ENCODE measurements around the gene DLGAP4. TPM values are rescaled to one million over a fixed set of nuclear protein-coding genes. Genes with fewer than 3 reads are reported as not detected.
A peak's percentile ranks its signal among the peaks of the same experiment; 100 is the strongest.
"Not testable (repeated sequence)": the region's sequence is repeated elsewhere in the genome, so short reads cannot be mapped to it uniquely, and the experiment has no call there.

The DLGAP4 gene
- total and polyA plus RNA-seq, 2 of the 13 experiments (the other 11 are each of a cell fraction or from before 2014, with no cell fraction given): 15.2 to 26.7 TPM

DNA sequence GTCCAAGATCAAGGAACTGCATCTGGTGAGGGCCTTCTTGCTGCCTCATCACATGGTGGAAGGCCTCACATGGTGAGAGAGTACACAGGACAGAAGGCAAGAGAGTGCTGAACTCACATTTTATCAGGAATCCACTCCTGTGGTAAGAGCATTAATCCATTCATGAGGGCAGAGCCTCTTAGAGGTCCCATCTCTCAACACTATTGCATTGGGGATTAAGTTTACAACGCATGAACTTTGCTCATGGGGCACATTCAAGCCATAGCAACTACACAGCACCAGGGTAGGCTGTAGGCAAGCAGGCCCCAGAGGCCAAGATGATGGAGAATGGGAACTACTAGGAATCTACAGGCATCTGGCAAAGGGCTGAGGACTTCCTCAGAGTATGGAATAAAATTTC is 257.2 kb downstream of the DLGAP4 start (continued):
- TF ChIP-seq ZNF280D (CRISPR knock-in tag; IDR thresholded peaks at IDR 0.05) (no peak), ZNF564 (CRISPR knock-in tag; IDR thresholded peaks at IDR 0.05) (0 out of 2 replicates have a peak, but pooled peaks have one; percentile 24), PRMT3 (CRISPR knock-in tag; IDR thresholded peaks at IDR 0.05; ENCODE audit: borderline replicate concordance, low read depth) (no peak), TEAD3 (CRISPR knock-in tag; optimal IDR thresholded peaks at IDR 0.05; ENCODE audit: borderline replicate concordance) (peak; percentile 18), HNF4A (CRISPR knock-in tag; IDR thresholded peaks at IDR 0.05) (peak; percentile 43; the same call in 1 of the 2 replicates), CBFB (CRISPR knock-in tag; IDR thresholded peaks at IDR 0.05) (no peak), PITX1 (CRISPR knock-in tag; IDR thresholded peaks at IDR 0.05) (0 out of 2 replicates have a peak, but pooled peaks have one; percentile 60), FOXA1 (IDR thresholded peaks at IDR 0.05) (no peak), FOXA1 (CRISPR knock-in tag; IDR thresholded peaks at IDR 0.05) (no peak), ZNF10 (CRISPR knock-in tag; IDR thresholded peaks at IDR 0.05; ENCODE audit: borderline replicate concordance, low read depth) (no peak), SALL2 (CRISPR knock-in tag; IDR thresholded peaks at IDR 0.05) (no peak)
- TF ChIP-seq, protein P1, sequence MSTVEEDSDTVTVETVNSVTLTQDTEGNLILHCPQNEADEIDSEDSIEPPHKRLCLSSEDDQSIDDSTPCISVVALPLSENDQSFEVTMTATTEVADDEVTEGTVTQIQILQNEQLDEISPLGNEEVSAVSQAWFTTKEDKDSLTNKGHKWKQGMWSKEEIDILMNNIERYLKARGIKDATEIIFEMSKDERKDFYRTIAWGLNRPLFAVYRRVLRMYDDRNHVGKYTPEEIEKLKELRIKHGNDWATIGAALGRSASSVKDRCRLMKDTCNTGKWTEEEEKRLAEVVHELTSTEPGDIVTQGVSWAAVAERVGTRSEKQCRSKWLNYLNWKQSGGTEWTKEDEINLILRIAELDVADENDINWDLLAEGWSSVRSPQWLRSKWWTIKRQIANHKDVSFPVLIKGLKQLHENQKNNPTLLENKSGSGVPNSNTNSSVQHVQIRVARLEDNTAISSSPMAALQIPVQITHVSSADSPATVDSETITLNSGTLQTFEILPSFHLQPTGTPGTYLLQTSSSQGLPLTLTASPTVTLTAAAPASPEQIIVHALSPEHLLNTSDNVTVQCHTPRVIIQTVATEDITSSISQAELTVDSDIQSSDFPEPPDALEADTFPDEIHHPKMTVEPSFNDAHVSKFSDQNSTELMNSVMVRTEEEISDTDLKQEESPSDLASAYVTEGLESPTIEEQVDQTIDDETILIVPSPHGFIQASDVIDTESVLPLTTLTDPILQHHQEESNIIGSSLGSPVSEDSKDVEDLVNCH (CRISPR knock-in tag; IDR thresholded peaks at IDR 0.05): no peak

- not testable (repeated sequence) for BruUV-seq (replicated peaks)
Measured at GRCh38 chr20:36564078-36564725, 258.1 kb downstream of the DLGAP4 start.

More at GRCh38 chr20:36564078-36564725, 258.1 kb downstream of the DLGAP4 start:
- H3K36me3 ChIP-seq (replicated peaks in 1 of 2; ENCODE audit: control insufficient read depth in 1 of 2, insufficient read depth in 2 of 2, low read length in 2 of 2); H2AFZ ChIP-seq (ENCODE audit: low read length); H3K27ac ChIP-seq (ENCODE audit: extremely low read length, insufficient read depth, low read length); POLR2A ChIA-PET; H3K4me2 ChIP-seq (ENCODE audit: low read depth, low read length); H4K20me1 ChIP-seq (ENCODE audit: insufficient read depth, low read length); H3K9ac ChIP-seq (ENCODE audit: insufficient read depth, low read depth, low read length); CTCF ChIA-PET (ENCODE audit: low intra/inter-chr PET ratio, low total read pairs); intact Hi-C loops (cut with micrococcal nuclease; ENCODE audit: unreplicated experiment); DNase-seq (ENCODE audit: low spot score); H3K27me3 ChIP-seq (ENCODE audit: control insufficient read depth in 1 of 2, insufficient read depth in 2 of 2, low read length in 2 of 2); in situ Hi-C loops (cut with HindIII; ENCODE audit: extremely low pct_ligation_motif_present, low pct_unique_long_range_greater_than_20kb); H3K4me3 ChIP-seq (replicated peaks in 1 of 3; ENCODE audit: insufficient read depth in 1 of 3, low read depth in 2 of 3, low read length in 3 of 3); H3K79me2 ChIP-seq (ENCODE audit: insufficient read depth, low read length); ATAC-seq; H3K9me3 ChIP-seq (ENCODE audit: low read length); FAIRE-seq: not testable (repeated sequence)
- WGBS (ENCODE audit: low lambda C conversion rate): 96% methylated on average over 13 of the region's 13 CpGs
- peaks cover 14% of the 10 kb centered on the region for H3K4me1 ChIP-seq (ENCODE audit: insufficient read depth, low read length)

Data from HepG2 (cell line).